ENCODE measurements around the gene ARL6IP1.
"Not testable (repeated sequence)": the region's sequence is repeated elsewhere in the genome, so short reads cannot be mapped to it uniquely, and the experiment has no call there.

Gene ARL6IP1

DNA sequence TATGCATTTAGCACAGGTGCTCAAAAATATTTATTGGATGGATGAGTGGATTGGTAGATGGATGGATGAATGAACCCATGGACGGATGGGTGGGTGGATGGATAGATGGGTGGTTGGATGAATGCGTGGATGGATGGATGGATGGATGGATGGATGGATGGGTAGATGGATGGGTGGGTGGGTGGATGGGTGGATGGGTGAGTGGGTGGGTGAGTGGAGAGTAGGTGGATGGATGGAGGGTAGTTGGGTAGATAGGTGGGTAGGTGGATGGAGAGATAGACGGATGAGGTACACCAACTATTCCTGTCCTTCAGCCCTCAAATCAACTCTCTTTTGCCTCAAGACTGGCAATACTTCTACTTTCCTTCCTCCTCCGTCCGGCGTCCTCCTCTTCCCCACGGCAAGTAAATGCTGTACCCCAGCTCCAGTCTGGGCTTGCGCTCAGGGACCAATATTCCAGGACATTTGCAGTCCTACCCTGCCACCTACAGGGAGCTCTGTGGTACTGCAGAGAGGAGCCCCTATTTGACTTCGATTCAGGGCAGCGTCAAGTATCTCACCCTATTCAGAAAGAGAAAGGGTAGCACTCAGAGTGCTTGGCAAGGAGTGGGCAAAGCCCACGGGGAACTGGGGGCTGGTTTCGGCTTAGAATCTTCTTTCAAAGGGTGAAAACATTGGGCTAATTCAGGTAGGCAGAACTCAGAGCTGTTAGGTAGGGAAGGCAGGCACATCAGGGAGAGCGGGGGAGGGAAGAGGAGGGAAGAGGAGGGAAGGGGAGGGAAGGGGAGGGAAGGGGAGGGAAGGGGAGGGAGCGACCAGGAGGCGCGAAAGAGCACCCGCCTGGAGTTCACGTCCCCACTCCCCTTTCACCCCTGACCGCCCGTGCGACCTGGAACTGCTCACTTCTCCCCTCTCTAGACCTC is 41.5 kb downstream of the ARL6IP1 start:
- not testable (repeated sequence) for DNase-seq (ENCODE audit: low spot score)

DNA sequence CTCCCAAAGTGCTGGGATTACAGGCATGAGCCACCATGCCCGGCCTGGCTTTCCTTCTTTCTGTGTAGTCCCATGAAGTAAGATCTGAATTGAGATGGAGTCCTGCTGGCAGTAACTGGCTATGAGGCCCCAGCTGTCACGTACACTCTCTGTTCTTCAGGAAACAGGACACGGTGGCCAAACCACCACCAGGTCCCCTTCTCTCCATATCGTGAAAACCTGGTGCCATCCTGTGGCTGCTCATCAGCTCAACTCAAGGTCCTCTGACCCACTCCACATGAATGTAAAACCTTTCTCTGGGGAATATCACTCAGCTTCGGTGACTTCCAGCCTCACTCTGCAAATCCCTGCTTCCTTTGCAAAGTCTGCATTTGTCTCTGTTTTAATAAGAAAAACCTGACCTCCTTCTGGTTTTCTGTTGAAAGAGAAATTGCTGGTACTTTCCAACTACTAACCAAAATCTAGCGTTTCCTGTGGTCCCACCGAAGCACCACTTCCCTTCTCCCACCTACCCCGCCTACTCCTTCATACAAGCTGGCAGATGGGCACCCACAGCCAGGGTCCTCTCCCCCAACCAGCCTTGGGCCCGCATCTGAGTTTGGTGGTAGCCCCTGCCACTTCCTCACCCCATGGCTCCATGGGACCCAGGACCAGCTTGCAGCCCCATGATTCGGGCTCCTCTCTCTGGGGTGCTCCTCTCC is 43.2 kb downstream of the ARL6IP1 start:
- DNase-seq (ENCODE audit: low spot score), result not testable (repeated sequence)

DNA sequence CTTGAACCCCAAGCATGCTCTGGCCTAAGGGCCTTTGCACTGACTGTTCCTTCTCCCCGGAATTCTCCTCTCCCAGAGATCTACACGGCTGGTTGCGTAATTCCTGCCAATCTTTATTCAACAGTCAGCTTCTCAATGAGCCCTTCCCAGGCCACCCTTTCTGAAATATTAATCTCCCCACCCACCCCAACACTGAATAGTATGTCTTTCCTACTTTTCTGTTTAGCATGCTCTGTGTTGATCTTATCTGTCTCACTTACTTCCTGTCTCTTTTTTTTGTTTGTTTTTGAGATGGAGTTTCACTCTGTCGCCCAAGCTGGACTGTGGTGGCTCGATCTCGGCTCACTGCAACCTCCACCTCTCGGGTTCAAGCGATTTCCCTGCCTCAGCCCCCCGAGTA is 44.7 kb downstream of the ARL6IP1 start:
- DNase-seq (ENCODE audit: low spot score), result not testable (repeated sequence)

DNA sequence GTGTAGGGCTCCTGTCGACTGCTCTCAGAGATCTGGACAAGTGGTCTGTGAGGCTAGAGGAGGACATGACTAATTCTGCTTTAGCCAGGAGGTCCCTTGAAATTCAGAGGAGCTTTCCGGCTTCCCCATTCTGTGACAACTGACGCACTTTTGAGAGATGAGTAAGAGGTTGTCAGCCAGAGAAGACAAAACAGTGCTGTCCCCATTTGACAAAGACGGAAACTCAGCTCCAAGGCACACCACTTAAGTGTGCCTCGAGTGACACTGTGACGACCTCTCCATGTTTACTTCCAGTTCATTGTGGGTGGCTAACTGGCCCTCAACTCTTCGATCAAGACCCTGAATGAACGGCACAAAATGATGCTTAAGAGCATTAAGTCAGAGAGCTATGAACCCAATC is 58.5 kb downstream of the ARL6IP1 start:
- not testable (repeated sequence) for DNase-seq (ENCODE audit: low spot score)

Data from CD4-positive, alpha-beta T cell treated with Interleukin-6 at 100 ng/mL for 8 hours (primary cell).